ENCODE data around the gene CISH.

DNA sequence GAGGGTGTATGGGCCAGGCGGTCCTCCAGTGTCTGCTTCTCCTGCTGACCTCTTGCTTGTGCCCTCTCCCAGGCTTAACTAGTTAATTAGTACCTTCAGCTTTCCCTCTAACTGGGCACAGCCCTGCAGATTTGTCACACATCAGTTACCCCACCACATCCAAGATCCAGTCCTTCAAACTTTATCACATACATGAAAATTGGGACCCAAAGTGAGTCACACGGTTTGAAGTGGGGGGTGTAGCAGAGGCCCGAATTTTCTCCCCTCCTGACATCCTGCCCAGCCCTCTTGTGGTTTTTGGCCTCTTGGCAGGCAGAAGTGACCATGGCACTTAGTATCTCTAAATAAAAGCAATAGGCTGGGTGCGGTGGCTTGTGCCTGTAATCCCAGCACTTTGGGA is 9.2 kb upstream of the CISH start:
- TF ChIP-seq EZH2 (IDR thresholded peaks at IDR 0.05; ENCODE audit: borderline replicate concordance, low read depth, low read length, severe bottlenecking), result no peak
- TF ChIP-seq, protein P1, sequence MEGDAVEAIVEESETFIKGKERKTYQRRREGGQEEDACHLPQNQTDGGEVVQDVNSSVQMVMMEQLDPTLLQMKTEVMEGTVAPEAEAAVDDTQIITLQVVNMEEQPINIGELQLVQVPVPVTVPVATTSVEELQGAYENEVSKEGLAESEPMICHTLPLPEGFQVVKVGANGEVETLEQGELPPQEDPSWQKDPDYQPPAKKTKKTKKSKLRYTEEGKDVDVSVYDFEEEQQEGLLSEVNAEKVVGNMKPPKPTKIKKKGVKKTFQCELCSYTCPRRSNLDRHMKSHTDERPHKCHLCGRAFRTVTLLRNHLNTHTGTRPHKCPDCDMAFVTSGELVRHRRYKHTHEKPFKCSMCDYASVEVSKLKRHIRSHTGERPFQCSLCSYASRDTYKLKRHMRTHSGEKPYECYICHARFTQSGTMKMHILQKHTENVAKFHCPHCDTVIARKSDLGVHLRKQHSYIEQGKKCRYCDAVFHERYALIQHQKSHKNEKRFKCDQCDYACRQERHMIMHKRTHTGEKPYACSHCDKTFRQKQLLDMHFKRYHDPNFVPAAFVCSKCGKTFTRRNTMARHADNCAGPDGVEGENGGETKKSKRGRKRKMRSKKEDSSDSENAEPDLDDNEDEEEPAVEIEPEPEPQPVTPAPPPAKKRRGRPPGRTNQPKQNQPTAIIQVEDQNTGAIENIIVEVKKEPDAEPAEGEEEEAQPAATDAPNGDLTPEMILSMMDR (IDR thresholded peaks at IDR 0.05; ENCODE audit: borderline replicate concordance, extremely low read depth, low read length, poor library complexity, severe bottlenecking), result no peak
